ENCODE results near the gene TGM6. TPM values are rescaled to one million over a fixed set of nuclear protein-coding genes. Genes with fewer than 3 reads are reported as not detected.

The TGM6 gene
- total RNA-seq, 1 experiment from 2014 or later = not detected

Other genes with a start within 250 kb of the TGM6 start
- gene TGM3, start 84.9 kb upstream of the TGM6 start, total RNA-seq (2021) = 0.07 to 0.11 TPM in 2 of 3 replicates, not detected in the other
- 489 to 539 TPM (median 498 TPM) in 3 replicates for gene SNRPB, start 89.9 kb downstream of the TGM6 start, total RNA-seq (2021)
- 5.0 to 7.6 TPM (median 6.3 TPM) in 3 replicates for gene ZNF343, start 128.0 kb downstream of the TGM6 start, total RNA-seq (2021)
- gene TMC2, start 155.7 kb downstream of the TGM6 start, total RNA-seq (2021) = not detected in 3 replicates

Measured in WTC11 (cell line).